Hepatocyte (in vitro differentiated cells): ENCODE measurements around the gene RSPH1. TPM values are rescaled to one million over a fixed set of nuclear protein-coding genes. Genes with fewer than 3 reads are reported as not detected.
A peak's percentile ranks its signal among the peaks of the same experiment; 100 is the strongest.

ENCODE experiments used
- DNase-seq: peaks from one replicate; pipeline ENCODE4 v3.0.0-alpha.2; 2016; ENCODE audit warnings: low spot score
- H2AFZ ChIP-seq: fragments of 200-600 bp; sonication (generic); 2 replicates; pipeline ENCODE4 v1.6.0; 2016; ENCODE audit warnings: antibody characterized with exemption, mild to moderate bottlenecking
- H3K27ac ChIP-seq: fragments of 200-600 bp; sonication (generic); 2 replicates; pipeline ENCODE4 v1.5.1; 2016; ENCODE audit warnings: mild to moderate bottlenecking
- H3K27me3 ChIP-seq: fragments of 200-600 bp; sonication (generic); 2 replicates; pipeline ENCODE4 v1.6.1; 2016
- H3K36me3 ChIP-seq: fragments of 200-600 bp; sonication (generic); replicated peaks from 2 replicates; pipeline ENCODE4 v1.5.1; 2016; ENCODE audit warnings: low read depth; ENCODE audit not compliant: insufficient read depth
- H3K4me1 ChIP-seq: fragments of 200-600 bp; sonication (generic); 2 replicates; pipeline ENCODE4 v1.5.1; 2016; ENCODE audit warnings: mild to moderate bottlenecking, moderate library complexity; ENCODE audit not compliant: insufficient read depth
- H3K4me2 ChIP-seq: fragments of 200-600 bp; sonication (generic); 2 replicates; pipeline ENCODE4 v1.6.0; 2016
- H3K4me3 ChIP-seq: fragments of 200-600 bp; sonication (generic); 2 replicates; pipeline ENCODE4 v1.5.1; 2016; ENCODE audit warnings: mild to moderate bottlenecking
- H3K79me2 ChIP-seq: fragments of 200-600 bp; sonication (generic); 2 replicates; pipeline ENCODE4 v1.6.0; 2017; ENCODE audit warnings: mild to moderate bottlenecking
- H3K9me2 ChIP-seq: fragments of 200-600 bp; sonication (generic); replicated peaks from 2 replicates; pipeline ENCODE4 v1.6.0; 2017; ENCODE audit warnings: mild to moderate bottlenecking; ENCODE audit not compliant: insufficient read depth
- H3K9me3 ChIP-seq: fragments of 200-600 bp; sonication (generic); 2 replicates; pipeline ENCODE4 v1.5.1; 2016; ENCODE audit warnings: low read depth, mild to moderate bottlenecking
- H4K20me1 ChIP-seq: fragments of 200-600 bp; sonication (generic); 2 replicates; pipeline ENCODE4 v1.6.0; 2016; ENCODE audit warnings: mild to moderate bottlenecking; ENCODE audit not compliant: insufficient read depth, poor library complexity, severe bottlenecking
- CTCF ChIP-seq: fragments of 200-600 bp; sonication (generic); IDR thresholded peaks from 2 replicates; pipeline ENCODE4 v1.5.1; 2016; ENCODE audit warnings: antibody characterized with exemption, mild to moderate bottlenecking; ENCODE audit not compliant: poor library complexity
- EZH2 ChIP-seq: fragments of 200-600 bp; sonication (generic); IDR thresholded peaks from 2 replicates; pipeline ENCODE4 v1.6.1; 2016; ENCODE audit warnings: antibody characterized with exemption, mild to moderate bottlenecking, borderline replicate concordance
- EZH2phosphoT487 ChIP-seq: fragments of 200-600 bp; sonication (generic); IDR thresholded peaks from one replicate; pipeline ENCODE4 v1.6.1; 2018; ENCODE audit warnings: antibody characterized with exemption, mild to moderate bottlenecking, low read depth, moderate library complexity; ENCODE audit not compliant: unreplicated experiment, severe bottlenecking
- WGBS: methylation state at CpG from one replicate; pipeline ENCODE4 v1.1.6; 2016; ENCODE audit warnings: low lambda C conversion rate; ENCODE audit errors: missing lambda C conversion rate; 5-methylcytosine and 5-hydroxymethylcytosine counted together
- polyA plus RNA-seq: library from polyadenylated mRNA; unstranded; fragments of >200 nt; fragmentation: Nextera tagmentation; extraction: Ambion mirVana; gene quantifications from 2 replicates; pipeline ENCODE4 v1.2.1, GENCODE V29; 2016
- total RNA-seq: library from RNA; depleted of rRNA; stranded (reverse); fragments of >200 nt; gene quantifications from 2 replicates; pipeline ENCODE4 v1.2.3, GENCODE V29; 2014

RSPH1 gene
- total and polyA plus RNA-seq, 2 experiments from 2014 or later = 1.3 to 1.8 TPM

GRCh38 chr21:42509244-42509643, 13.2 kb upstream of the RSPH1 start:
- Histone ChIP-seq H3K4me1 (peaks cover 9% of the 10 kb centered on the region), H3K9me3 (no peaks in the 10 kb centered on the region), H3K79me2 (peaks cover 3% of the 10 kb centered on the region), H3K27ac (peak overlapping the region; percentile 57), H2AFZ (no peak overlapping the region), H3K36me3 (no peaks in the 10 kb centered on the region), H4K20me1 (no peaks in the 10 kb centered on the region), H3K27me3 (no peaks in the 10 kb centered on the region), H3K4me2 (no peak overlapping the region), H3K9me2 (no peaks in the 10 kb centered on the region), H3K4me3 (no peak overlapping the region)
- no peak for TF ChIP-seq CTCF
- no peak for TF ChIP-seq EZH2
- TF ChIP-seq EZH2phosphoT487 = no peak
- DNase-seq = no peak
- 66% methylated on average over 11 of the region's 11 CpGs for WGBS

- Histone ChIP-seq H3K4me3 (no peak overlapping the region), H2AFZ (no peak overlapping the region), H3K27ac (peak overlapping the region; percentile 57), H3K4me2 (no peak overlapping the region), H3K27me3 (no peaks in the 10 kb centered on the region), H3K4me1 (peaks cover 9% of the 10 kb centered on the region), H3K79me2 (no peaks in the 10 kb centered on the region), H3K36me3 (no peaks in the 10 kb centered on the region), H3K9me3 (no peaks in the 10 kb centered on the region), H3K9me2 (no peaks in the 10 kb centered on the region), H4K20me1 (no peaks in the 10 kb centered on the region)
- DNase-seq = peak; percentile 49
- 45% methylated on average over 2 of the region's 2 CpGs for WGBS
- TF ChIP-seq EZH2phosphoT487 = no peak
- TF ChIP-seq CTCF = no peak
- TF ChIP-seq EZH2 = no peak
These were observed 12.3 kb upstream of the RSPH1 start for GRCh38 chr21:42508371-42508770.

- H4K20me1 ChIP-seq = no peaks in the 10 kb centered on the region
- no peaks in the 10 kb centered on the region for H3K36me3 ChIP-seq
- H3K79me2 ChIP-seq = no peaks in the 10 kb centered on the region
- no peak overlapping the region for H2AFZ ChIP-seq
- TF ChIP-seq EZH2 (no peak), EZH2phosphoT487 (no peak), CTCF (no peak)
- H3K27ac ChIP-seq = peak overlapping the region; percentile 46
- H3K9me3 ChIP-seq = no peaks in the 10 kb centered on the region
- peaks cover 9% of the 10 kb centered on the region for H3K4me1 ChIP-seq
- H3K4me2 ChIP-seq = no peak overlapping the region
- H3K27me3 ChIP-seq = no peaks in the 10 kb centered on the region
- H3K9me2 ChIP-seq = no peaks in the 10 kb centered on the region
- H3K4me3 ChIP-seq = no peak overlapping the region
- 97% methylated on average over 4 of the region's 4 CpGs for WGBS
- no peak for DNase-seq
These were observed 11.4 kb upstream of the RSPH1 start for GRCh38 chr21:42507418-42507817.
